Lower leg skin (tissue), 3 donors: ENCODE data around the gene OPRM1.

ENCODE experiments used
- CTCF ChIP-seq, 3 donors: fragments of 450-650 bp; IDR thresholded peaks; one replicate each; pipeline ENCODE4 v1.5.1; 2016; ENCODE audit warnings: antibody characterized with exemption in 3 of 3, mild to moderate bottlenecking in 3 of 3, moderate library complexity in 2 of 3
- POLR2A ChIP-seq, 2 donors: fragments of 450-650 bp; IDR thresholded peaks; one replicate each; pipeline ENCODE4 v1.6.1; 2016 to 2017; ENCODE audit warnings: antibody characterized with exemption in 2 of 2, mild to moderate bottlenecking in 1 of 2, moderate library complexity in 1 of 2

- TF ChIP-seq CTCF (IDR thresholded peaks at IDR 0.05), result no peak
- TF ChIP-seq POLR2A (IDR thresholded peaks at IDR 0.05), result no peak
These were observed 245.3 kb downstream of the OPRM1 start for GRCh38 chr6:154284313-154284853.
